A549 treated with Hydrocortisone at 1 μM for 4 hours (cell line): ENCODE data around the gene TGM6. TPM values are rescaled to one million over a fixed set of nuclear protein-coding genes. Genes with fewer than 3 reads are reported as not detected.

Experiments
- total RNA-seq: library from RNA; stranded (reverse); fragments of 200-300 nt; extraction: Qiagen RNA extraction; gene quantifications from 5 replicates; pipeline ENCODE4 v1.2.3, GENCODE V29; 2022

Gene TGM6
- not detected in 5 replicates for total RNA-seq

DNA sequence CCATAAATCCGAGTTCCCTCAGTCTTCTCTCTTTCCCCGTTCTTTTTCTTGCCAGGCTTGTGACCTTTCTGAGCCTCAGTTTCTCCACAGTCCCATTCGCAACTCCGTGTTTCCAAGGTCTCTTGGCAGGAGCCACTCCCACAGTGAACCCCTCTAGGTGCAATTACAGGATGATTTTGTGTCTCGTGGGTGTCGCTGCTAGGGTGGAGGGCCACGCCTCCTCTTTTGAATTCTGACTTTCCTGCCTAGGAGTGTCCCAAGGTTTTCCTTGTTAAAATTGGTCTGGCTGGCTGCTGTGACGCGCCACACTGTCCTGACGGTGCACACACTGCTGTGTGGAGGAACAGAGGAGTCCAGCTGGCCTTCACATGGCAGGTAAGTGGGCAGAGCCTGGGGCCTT lies at the start of gene TGM6:
TSS of gene TGM6 (plus strand) at position 301 of the 400 bp plus-strand sequence. CDS start at position 369, 68 bp downstream.

DNA sequence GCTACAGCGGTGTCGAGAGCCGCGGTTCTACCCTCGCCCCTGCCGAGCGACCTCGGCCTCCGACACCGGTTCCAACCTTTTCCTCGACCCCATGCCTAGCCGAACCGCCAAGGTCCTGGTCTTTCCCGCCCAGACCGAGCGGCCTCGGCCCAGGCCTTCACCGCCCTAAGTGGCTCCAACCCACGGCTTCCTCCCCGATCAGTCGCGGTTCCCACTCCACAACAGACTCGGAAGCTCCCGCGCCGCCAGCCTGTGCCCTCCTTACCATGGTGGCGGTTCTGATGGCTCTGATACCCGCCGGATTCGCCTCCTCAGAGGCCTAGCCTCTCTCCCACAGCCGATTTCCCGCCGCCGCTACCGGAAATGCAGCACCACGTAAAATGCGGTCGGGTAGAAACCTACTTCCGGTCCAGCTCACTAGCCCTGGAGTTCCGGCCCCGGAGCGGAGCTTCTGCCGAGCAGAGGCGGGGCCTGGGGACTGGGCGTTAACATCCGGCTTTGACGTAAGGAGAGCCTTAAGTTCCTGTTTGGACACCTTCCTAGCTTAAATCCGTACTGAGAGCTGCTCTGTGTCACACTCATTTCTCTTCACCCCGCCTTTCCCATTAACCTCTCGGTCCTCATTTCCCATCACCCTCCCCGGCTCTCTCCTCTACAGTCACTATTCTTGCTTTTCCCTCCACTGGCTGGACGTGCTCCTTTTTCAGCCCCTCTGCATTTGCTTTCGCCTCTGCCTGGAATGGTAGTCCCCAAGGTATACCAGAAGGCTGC lies 89.9 kb downstream of the TGM6 start, which contains the start of gene SNRPB:
TSS of gene SNRPB (minus strand) at position 367 of the 771 bp plus-strand sequence. CDS start at position 268, 99 bp downstream.

Other genes starting within 250 kb of the TGM6 start
- gene TGM3, start 84.9 kb upstream of the TGM6 start, total RNA-seq: 0.06 to 0.12 TPM (median 0.07 TPM) in 4 of 5 replicates, not detected in the other
- gene SNRPB, start 89.9 kb downstream of the TGM6 start, total RNA-seq: 820 to 1,074 TPM (median 988 TPM) in 5 replicates
- 12.2 to 18.7 TPM (median 12.8 TPM) in 5 replicates for gene ZNF343, start 128.0 kb downstream of the TGM6 start, total RNA-seq
- gene TMC2, start 155.7 kb downstream of the TGM6 start, total RNA-seq: not detected in 5 replicates